SJCRH30 (cell line): Measurements from ENCODE around the gene GPC3. TPM values are rescaled to one million over a fixed set of nuclear protein-coding genes. Genes with fewer than 3 reads are reported as not detected.

Experiments used
- DNase-seq, 2 experiments: peaks; one replicate each; pipeline ENCODE4 v3.0.0-alpha.2; 2015 to 2020
- H3K27ac ChIP-seq: fragments of 250-450 bp; sonication (Bioruptor Pico); 2 replicates; pipeline ENCODE4 v1.5.1; 2020; ENCODE audit warnings: mild to moderate bottlenecking, moderate library complexity
- H3K27me3 ChIP-seq: fragments of 250-450 bp; sonication (Bioruptor Pico); 2 replicates; pipeline ENCODE4 v1.5.1; 2020; ENCODE audit warnings: mild to moderate bottlenecking, moderate library complexity
- H3K36me3 ChIP-seq: fragments of 250-450 bp; sonication (Bioruptor Pico); 2 replicates; pipeline ENCODE4 v1.5.1; 2020; ENCODE audit warnings: mild to moderate bottlenecking, moderate library complexity
- H3K4me1 ChIP-seq: fragments of 250-450 bp; sonication (Bioruptor Pico); 2 replicates; pipeline ENCODE4 v1.5.1; 2020; ENCODE audit warnings: mild to moderate bottlenecking, moderate library complexity
- H3K4me3 ChIP-seq: fragments of 250-450 bp; sonication (Bioruptor Pico); 2 replicates; pipeline ENCODE4 v1.5.1; 2020; ENCODE audit warnings: mild to moderate bottlenecking, moderate library complexity
- H3K9me3 ChIP-seq: fragments of 250-450 bp; sonication (Bioruptor Pico); replicated peaks from 2 replicates; pipeline ENCODE4 v1.5.1; 2020; ENCODE audit warnings: mild to moderate bottlenecking, moderate library complexity
- total RNA-seq: library from RNA; depleted of rRNA; stranded (reverse); fragments of >200 nt; shearing (Covaris generic); gene quantifications from 2 replicates; pipeline ENCODE4 v1.2.3, GENCODE V29; 2014

The GPC3 gene
- total RNA-seq, 1 experiment from 2014 or later: 27.6 TPM

DNA sequence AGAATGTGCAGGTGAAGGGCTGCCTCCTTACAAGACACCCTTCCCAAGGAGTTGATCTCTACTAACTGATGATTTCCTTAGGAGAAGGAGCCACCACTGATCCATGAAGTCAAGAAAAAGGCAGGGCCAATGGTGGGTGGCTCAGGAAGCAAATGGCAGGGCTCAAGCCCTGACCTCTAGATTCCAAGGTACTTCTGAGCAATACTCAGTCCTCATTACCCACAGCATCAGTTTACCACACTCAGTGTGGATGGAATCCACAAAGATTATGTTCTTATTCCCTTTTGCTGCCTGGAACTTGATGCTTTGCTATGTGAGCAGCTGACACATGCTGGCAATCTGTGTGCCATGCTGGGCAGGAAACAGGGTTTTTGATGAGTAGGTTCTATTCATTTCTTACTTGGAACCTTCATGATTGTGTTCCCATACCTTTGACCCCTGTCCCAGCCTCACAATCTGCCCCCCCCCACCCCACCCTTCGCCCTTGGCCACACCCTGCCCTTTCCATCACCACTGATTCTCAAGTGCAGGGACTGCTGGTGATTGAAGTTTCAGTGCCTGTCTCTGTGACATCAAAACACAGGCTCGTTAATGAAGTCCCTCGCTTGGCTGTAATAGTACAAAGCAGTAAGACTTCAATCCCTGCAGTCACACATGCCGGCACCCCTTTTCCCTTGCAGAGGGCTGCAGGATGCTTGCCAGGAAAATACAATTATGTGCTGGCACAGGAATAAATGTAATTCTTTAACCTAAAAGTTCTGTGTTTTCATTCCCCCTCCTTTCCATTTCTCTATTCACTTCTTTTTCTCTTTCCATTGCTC lies 434.5 kb downstream of the GPC3 start:
- DNase-seq: peak in 1 of 2 experiments; percentile 1
- Histone ChIP-seq H3K4me3 (no peak overlapping the region), H3K4me1 (no peaks in the 10 kb centered on the region), H3K27me3 (no peaks in the 10 kb centered on the region), H3K27ac (no peak overlapping the region), H3K36me3 (no peaks in the 10 kb centered on the region), H3K9me3 (no peaks in the 10 kb centered on the region)

DNA sequence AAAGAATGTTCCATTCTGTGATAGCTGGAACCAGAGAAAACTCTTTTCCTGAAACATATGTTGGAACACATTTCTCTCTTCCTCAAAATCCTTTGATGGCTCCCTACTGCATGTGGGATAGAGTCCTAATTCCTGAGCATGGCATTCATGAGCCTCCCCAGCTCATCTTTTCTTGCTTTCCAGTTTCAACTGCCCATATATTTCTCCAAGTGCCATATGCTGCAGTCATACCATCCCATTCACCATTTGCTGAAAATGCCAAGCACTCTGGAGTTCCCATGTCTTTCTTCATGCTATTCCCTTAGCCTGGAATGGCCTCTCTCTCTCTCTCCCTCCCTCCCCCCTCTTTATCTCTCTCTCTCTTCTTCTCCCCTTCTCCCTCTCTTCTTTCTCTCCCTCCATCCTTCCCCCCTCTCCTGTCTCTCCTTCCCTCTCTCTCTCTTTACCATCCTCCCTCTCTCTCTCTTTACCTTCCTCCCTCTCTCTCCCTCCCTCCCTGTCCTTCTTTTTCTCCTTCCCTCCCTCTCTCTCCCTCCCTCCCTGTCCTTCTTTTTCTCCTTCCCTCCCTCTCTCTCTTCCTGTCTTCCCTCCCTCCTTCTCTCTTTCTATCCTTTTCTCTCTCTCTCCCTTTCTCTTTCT lies 436.0 kb downstream of the GPC3 start:
- no peaks in the 10 kb centered on the region for H3K9me3 ChIP-seq
- no peak for DNase-seq
- no peak overlapping the region for H3K4me3 ChIP-seq
- no peaks in the 10 kb centered on the region for H3K27me3 ChIP-seq
- H3K36me3 ChIP-seq: no peaks in the 10 kb centered on the region
- no peaks in the 10 kb centered on the region for H3K4me1 ChIP-seq
- H3K27ac ChIP-seq: no peak overlapping the region

DNA sequence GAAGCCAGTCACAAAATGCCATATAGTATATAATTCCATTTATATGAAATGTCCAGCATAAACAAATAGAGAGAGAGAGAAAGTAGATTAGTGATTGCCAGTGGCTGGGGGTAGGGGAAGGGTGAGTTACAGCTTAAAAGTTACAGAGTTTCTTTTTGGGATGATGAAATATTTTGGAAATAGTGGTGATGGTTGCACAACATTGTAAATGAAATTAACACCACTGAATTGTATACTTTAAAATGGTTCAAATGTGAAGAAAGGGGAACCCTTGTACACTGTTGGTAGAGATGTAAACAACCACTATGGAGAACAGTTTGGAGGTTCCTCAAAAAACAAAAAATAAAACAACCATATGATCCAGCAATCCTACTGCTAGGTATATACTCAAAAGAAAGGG lies 439.0 kb downstream of the GPC3 start:
- no peak for DNase-seq

DNA sequence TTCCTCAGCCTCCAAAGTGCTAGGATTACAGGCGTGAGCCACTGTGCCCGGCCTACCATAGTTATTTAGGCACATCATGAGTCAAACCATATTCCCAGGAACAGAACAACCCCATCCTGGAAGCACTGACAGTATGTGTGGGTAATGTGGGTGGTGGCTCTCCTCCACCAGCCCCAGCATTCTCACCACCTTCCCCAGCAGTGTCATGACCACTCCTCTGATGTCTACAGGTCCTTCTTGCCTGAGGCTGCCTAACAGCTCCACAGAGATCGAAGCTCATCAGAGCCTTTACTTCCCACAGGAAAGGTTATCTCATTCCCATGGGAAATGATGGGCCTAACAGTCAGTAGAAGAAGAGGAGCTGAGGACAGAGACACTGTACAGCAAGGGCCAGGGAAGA lies 440.6 kb downstream of the GPC3 start:
- H3K27me3 ChIP-seq: no peaks in the 10 kb centered on the region
- H3K36me3 ChIP-seq: no peaks in the 10 kb centered on the region
- H3K4me3 ChIP-seq: no peak overlapping the region
- H3K9me3 ChIP-seq: no peaks in the 10 kb centered on the region
- H3K27ac ChIP-seq: no peak overlapping the region
- no peaks in the 10 kb centered on the region for H3K4me1 ChIP-seq
- no peak for DNase-seq

More for the DNA sequence above, 439.0 kb downstream of the GPC3 start:
- Histone ChIP-seq H3K36me3 (no peaks in the 10 kb centered on the region), H3K4me1 (no peaks in the 10 kb centered on the region), H3K27me3 (no peaks in the 10 kb centered on the region), H3K4me3 (no peak overlapping the region), H3K27ac (no peak overlapping the region), H3K9me3 (no peaks in the 10 kb centered on the region)

DNA sequence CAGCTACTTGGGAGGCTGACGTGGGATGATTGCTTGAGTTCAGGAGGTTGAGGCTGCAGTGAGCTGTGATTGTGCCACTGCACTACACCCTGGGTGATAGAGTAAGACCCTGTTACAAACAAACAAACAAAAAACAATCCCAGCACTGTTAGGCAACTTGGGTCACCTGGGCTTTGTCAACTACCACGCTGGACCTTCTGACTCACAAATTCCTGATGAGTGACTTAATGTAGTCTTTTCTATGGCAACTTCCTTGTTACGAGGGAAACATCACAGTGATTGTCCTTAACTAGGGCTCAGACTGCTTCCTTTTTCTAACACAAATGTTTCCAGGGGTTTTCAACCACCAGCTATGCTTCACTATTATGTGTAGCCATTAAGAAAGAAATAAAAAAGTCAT lies 441.3 kb downstream of the GPC3 start:
- Histone ChIP-seq H3K27ac (no peak overlapping the region), H3K36me3 (no peaks in the 10 kb centered on the region)

DNA sequence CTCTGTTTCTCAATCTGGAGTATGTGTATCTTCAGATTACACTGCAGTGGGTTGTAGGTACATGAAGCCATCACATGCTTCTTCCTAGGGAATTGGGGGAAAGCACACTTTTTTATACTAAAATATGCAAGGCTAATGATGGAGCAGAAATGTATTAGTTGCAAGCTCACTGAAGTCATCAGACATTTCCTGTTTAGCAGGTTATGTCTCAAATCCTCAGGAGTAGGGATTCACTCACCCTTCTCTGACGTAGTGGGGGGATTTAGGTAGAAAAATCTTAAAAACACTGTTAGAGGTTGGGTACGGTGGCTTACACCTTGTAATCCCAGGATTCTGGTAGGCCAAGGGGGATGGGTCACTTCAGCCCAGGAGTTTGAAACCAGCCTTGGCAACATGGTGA lies 441.7 kb downstream of the GPC3 start:
- Histone ChIP-seq H3K27me3 (no peaks in the 10 kb centered on the region), H3K4me1 (no peaks in the 10 kb centered on the region), H3K36me3 (no peaks in the 10 kb centered on the region), H3K9me3 (no peaks in the 10 kb centered on the region), H3K4me3 (no peak overlapping the region), H3K27ac (no peak overlapping the region)
- no peak for DNase-seq

More for the DNA sequence above, 441.3 kb downstream of the GPC3 start:
- no peaks in the 10 kb centered on the region for H3K27me3 ChIP-seq
- DNase-seq: no peak
- H3K9me3 ChIP-seq: no peaks in the 10 kb centered on the region
- no peak overlapping the region for H3K4me3 ChIP-seq
- no peaks in the 10 kb centered on the region for H3K4me1 ChIP-seq

DNA sequence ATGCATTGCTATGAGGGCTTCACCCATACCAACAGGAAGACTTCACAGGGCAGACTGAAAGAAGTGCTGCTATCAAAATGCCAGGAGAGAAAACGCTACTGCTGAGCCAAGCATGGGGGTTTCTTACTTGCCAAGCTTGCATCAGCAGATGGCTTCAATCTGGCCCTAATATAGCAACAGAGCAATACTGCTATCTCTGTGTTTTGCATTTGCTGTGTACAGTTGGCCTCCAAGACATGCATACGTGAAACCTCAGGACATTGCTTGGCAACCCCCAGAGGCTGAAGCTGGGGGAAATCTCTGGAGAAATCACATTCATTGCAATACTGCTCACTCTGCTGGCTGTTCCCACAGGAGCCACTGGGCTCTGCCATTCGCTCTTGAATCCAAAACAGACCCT lies 442.9 kb downstream of the GPC3 start:
- Histone ChIP-seq H3K36me3 (no peaks in the 10 kb centered on the region), H3K27ac (no peak overlapping the region), H3K27me3 (no peaks in the 10 kb centered on the region), H3K4me3 (no peak overlapping the region), H3K4me1 (no peaks in the 10 kb centered on the region; the same call in 1 of the 2 replicates), H3K9me3 (no peaks in the 10 kb centered on the region)
- DNase-seq: no peak

DNA sequence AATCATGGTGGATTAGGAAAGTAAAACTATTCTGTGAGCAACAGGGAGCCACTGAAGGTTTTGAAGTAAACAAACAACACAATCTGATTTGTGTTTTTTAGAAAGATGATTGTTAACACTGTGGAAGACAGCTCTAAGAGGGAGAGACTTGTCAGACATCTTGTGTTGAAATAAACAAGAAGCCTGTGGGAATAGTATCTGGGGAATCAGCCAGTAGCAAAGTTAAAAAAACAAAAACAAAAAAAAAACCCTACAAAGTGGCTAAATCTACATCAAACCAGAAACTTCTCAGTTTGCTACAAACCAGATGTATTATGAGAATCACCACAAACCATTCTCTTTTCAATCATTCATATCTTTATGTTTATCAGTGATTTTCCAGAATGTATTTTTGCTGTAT lies 444.4 kb downstream of the GPC3 start:
- no peaks in the 10 kb centered on the region; the same call in 1 of the 2 replicates for H3K4me1 ChIP-seq
- no peaks in the 10 kb centered on the region for H3K27me3 ChIP-seq
- no peak overlapping the region for H3K4me3 ChIP-seq
- no peak overlapping the region for H3K27ac ChIP-seq
- no peak for DNase-seq
- H3K9me3 ChIP-seq: no peaks in the 10 kb centered on the region
- H3K36me3 ChIP-seq: no peaks in the 10 kb centered on the region

DNA sequence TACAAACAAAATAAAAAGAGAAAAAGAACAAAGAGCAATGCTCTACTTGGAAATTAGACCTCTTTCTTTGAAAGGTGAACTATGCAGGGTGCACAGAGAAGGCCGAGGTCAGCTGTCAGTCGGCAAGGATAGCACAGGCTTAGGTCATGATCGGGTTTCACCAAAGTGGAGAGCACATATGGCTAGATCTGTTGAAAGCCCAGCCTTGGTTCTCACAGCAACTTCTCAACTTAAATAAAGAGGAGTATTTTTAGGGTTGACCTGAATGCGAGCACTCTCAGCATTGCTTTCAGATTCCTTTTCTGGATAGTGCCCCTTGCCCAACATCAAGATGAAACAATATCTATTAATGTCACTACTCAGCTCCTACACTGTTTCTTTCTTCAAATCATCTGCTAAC lies 447.2 kb downstream of the GPC3 start:
- DNase-seq: peak; percentile 20 to 40
- no peak overlapping the region for H3K27ac ChIP-seq
- no peak overlapping the region for H3K4me3 ChIP-seq
- no peaks in the 10 kb centered on the region for H3K9me3 ChIP-seq
- H3K27me3 ChIP-seq: no peaks in the 10 kb centered on the region
- H3K4me1 ChIP-seq: no peaks in the 10 kb centered on the region; the same call in 1 of the 2 replicates
- no peaks in the 10 kb centered on the region for H3K36me3 ChIP-seq

DNA sequence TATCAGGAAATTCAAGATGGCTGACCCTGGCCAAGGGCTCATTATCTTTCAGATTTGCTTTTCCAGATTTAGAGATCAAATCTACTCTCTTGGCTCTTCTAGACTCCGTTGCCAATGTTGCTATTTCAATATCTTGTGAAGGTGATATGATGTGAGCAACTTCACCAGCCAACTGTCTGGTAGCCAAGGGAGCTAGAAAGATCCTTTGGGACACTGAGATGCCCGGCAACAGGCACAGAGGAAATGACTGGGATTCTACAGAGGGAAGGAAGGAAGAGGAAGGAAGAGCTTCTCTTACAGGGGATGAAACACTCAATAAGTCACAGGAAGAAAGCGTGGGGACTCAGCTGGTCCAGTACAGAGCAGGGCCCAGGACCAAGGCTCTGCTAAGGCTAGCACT lies 448.3 kb downstream of the GPC3 start:
- Histone ChIP-seq H3K27me3 (no peaks in the 10 kb centered on the region), H3K4me1 (no peaks in the 10 kb centered on the region; the same call in 1 of the 2 replicates), H3K36me3 (no peaks in the 10 kb centered on the region), H3K4me3 (no peak overlapping the region), H3K27ac (no peak overlapping the region), H3K9me3 (no peaks in the 10 kb centered on the region)
- no peak for DNase-seq

DNA sequence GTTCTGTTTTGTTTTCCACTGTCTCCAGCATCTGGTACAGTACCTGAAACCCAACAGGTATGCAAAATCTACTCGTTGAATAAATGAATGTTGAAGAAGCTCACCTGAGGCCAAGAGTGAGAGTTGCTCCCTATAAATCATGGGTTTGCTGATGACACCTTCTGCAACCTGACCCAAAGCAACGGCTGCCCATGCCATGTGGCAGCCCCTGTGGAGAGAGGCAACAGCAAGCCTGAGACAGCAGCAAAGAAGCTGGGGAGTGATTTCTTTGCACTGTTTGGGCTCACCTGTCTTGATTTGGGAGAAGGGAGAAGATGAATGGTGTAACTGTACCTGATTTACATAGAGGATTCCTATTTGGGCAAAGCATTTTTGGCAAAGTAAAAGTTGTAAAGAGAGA lies 450.3 kb downstream of the GPC3 start:
- Histone ChIP-seq H3K27me3 (no peaks in the 10 kb centered on the region), H3K4me1 (no peaks in the 10 kb centered on the region; the same call in 1 of the 2 replicates), H3K9me3 (no peaks in the 10 kb centered on the region), H3K4me3 (no peak overlapping the region), H3K36me3 (no peaks in the 10 kb centered on the region), H3K27ac (no peak overlapping the region)
- DNase-seq: no peak

DNA sequence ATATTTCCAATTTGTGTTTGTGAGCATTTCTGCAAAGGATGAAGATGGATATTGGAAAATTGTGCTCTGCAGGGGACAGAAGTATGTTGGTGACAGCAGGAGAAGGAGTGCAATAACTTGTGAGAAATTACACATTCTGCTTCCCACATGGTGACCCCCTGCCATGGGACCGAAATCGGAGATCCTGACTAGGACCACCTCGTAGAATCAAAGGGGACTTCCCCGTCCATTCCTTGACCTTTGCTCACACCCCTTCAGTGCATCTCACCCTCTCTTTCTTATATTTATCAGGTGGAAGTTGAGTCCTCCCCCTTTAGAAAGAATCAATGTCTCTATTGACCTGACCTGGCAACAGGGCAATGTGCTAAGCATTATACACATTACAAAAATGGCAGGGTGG lies 451.2 kb downstream of the GPC3 start:
- no peaks in the 10 kb centered on the region for H3K27me3 ChIP-seq
- H3K4me3 ChIP-seq: no peak overlapping the region
- no peaks in the 10 kb centered on the region for H3K36me3 ChIP-seq
- no peaks in the 10 kb centered on the region for H3K9me3 ChIP-seq
- H3K4me1 ChIP-seq: no peaks in the 10 kb centered on the region; the same call in 1 of the 2 replicates
- H3K27ac ChIP-seq: no peak overlapping the region
- DNase-seq: no peak

DNA sequence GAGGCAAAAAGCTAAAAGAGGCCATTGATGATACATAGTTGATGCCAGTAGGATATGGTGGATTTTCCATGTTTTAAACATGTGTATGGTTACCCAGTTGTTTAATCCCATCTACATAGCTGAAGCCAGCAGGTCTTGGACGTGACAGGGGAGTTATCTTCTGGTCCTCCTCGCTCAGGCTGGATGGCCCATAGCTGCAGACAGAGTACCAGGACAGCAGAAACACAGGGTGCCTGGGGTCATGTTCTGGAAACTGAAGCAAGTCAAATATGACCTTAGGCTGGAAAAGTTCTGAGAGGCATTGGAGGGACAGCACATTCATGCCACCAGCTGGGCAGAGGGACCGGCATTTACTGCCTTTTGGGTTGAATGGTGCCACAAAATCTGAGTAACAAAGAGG lies 452.1 kb downstream of the GPC3 start:
- Histone ChIP-seq H3K27me3 (no peaks in the 10 kb centered on the region), H3K4me1 (no peaks in the 10 kb centered on the region; the same call in 1 of the 2 replicates), H3K27ac (no peak overlapping the region), H3K4me3 (no peak overlapping the region), H3K36me3 (no peaks in the 10 kb centered on the region), H3K9me3 (no peaks in the 10 kb centered on the region)
- no peak for DNase-seq

DNA sequence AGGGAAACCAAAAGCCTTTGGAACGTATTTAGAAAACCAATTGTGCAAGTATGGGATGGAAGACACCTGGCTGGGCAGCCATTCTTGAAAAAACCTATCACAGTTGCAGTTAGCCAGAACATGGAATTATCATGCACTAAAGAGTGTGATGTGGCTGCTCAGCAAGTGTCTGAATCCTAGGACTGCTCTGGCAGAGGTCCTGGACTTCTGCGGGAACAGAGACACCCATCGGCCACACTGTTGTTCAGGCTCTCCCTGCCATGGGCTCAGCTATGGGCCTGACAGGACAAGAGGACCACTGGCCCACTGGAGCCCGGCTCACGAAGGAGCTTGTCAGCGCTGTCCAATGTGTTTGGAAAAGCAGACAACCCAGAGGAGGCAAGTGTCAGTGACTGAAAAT lies 454.4 kb downstream of the GPC3 start:
- Histone ChIP-seq H3K9me3 (no peaks in the 10 kb centered on the region), H3K27me3 (no peaks in the 10 kb centered on the region), H3K27ac (no peak overlapping the region), H3K36me3 (no peaks in the 10 kb centered on the region), H3K4me3 (no peak overlapping the region), H3K4me1 (no peaks in the 10 kb centered on the region)
- DNase-seq: no peak

DNA sequence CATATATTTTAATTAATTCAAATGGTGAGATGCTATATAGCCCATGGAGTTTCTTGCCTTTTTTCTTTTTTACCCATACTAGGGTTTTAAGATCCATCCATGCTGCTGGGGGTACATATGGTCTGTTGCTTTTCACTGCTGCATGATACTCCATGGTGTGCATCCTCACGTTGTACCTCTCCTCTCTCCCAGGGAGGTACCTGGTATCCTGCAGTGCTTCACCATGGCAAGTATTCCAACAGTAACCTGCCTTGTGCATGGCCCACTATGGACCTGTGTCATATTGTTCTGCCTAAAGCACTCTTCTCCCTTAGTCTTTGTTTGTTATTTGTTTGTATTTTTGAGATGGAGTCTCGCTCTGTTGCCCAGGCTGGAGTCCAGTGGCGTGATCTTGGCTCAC lies 455.8 kb downstream of the GPC3 start:
- no peaks in the 10 kb centered on the region for H3K4me1 ChIP-seq
- no peaks in the 10 kb centered on the region for H3K36me3 ChIP-seq
- no peaks in the 10 kb centered on the region for H3K9me3 ChIP-seq
- H3K27ac ChIP-seq: no peak overlapping the region
- no peak for DNase-seq
- no peak overlapping the region for H3K4me3 ChIP-seq
- H3K27me3 ChIP-seq: no peaks in the 10 kb centered on the region
